Measurements from ENCODE around the gene GNAT3. TPM values are rescaled to one million over a fixed set of nuclear protein-coding genes. Genes with fewer than 3 reads are reported as not detected.

The GNAT3 gene
- total RNA-seq, 1 donor from 2014 or later: 1.2 TPM

DNA sequence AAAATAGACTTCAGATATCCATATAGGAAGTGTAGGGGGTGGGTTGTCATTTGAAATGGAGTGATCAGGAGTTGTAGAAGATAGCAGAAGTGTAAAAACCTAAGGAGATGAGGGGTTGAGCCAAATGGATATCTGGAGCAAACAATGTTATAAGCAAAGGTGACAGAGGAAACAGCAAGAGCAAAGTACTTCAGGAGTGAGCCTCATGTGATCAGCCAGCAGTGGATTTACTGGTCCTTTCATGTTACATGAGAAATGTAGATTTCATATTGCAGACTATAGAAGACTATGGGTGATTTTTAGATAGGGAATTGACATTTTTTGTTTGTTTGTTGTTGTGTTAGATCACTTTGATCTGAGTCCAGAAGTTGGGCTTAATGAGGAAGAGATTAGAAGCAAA, 47.7 kb downstream of the GNAT3 start:
- no peak for DNase-seq (ENCODE audit: low spot score)

DNA sequence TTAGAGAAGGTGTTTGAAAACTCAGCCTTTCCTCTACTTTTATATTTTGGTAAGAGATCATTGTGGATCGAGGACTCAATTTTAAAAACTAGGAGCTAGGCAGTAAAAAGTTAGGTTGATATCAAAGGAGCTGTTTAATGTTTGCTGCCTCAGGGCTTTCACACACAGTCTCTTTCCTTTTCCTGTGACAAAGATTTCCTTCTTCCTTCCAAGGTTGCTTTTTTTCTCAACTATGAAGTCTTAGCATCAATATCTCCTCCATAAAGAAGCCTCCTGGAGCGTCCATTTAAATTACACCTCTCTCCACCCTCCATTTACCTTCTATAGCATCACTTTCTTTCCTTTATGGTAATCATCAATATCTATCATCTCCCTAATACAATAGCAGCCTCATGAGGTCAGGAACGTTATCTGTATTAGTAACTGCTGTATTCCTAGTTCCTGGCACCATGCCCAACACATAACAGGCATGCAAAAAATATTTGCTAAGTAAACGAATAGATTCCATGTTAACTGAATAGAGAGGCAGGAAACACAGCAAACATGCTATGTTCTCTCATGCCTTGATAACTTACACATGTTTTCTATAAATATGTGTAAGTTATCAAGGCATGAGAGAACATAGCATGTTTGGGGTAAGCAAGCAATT, 48.5 kb downstream of the GNAT3 start:
- DNase-seq (ENCODE audit: low spot score): no peak

- DNase-seq (ENCODE audit: low spot score): no peak
These were observed 51.0 kb downstream of the GNAT3 start for GRCh38 chr7:80460857-80461256.

GRCh38 chr7:80459776-80460510, 51.9 kb downstream of the GNAT3 start:
- DNase-seq (ENCODE audit: low spot score): no peak

DNA sequence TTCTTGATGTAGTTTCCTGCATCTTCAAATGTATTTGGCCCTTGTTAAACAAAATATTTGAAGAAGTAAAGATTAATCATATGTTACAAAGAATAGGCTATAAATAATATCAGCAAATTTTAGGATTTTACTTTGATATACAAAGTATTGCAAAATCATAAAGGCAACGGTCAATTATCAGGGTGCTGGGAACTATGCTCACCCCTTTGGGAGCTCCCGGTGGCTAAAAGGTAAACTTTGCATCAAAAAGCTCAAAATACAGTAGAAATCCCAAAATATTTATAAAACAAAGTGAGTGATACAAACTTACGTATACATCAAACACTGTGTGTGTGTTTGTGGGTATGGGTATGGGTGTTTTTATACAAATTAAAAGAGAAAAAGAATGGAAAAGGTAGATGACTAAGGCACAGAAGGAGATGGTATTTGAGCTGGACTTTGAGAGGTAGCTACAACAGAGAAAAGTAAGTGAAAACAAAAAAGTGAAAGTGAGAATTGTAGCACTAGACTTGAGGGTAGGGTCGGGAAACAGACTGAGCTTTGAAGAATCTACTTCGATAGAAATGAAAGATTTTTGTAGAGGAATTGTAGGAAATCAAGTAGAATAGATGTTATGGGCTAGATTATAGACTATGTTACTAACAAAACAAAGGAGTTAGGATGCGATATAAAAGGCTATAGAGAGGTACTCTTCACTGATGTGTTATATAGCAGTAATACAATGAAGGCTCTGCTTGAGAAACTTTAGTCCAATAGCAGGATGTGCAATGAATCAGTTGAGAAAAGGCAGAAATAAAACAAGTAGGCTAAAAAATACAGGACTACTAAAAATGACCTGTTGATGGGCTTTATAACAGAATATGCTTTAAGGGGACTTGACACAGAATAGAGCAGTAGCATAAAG, 52.8 kb downstream of the GNAT3 start:
- no peak for DNase-seq (ENCODE audit: low spot score)

DNA sequence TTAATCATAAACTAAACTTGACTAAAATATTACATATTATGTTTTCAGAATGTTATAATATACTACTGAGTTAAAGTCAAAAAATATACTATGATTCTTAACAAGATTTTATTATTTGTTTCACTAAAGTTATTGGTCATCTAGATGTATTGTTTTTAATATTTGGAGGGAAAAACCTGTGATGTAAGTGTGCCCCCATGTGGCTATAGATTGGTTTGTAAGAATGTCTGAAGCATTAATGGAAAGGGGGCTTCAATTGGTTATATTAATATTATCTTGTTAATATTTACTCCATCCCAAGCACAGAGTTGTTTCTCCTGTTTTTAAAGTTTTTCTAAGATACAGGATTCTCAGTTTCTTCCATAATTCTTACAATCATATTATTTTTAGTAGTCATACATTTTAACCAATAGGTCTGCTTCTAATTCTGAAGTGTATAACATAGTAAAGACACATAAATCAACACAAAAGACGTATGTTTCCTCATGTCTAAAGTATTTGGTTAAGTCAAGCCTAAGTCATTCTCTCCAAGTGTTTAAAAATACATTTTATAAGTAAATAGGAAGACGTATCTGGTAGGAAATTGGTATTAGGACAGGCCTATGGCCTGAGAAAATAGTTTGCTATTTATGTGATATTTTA, 58.0 kb downstream of the GNAT3 start:
- DNase-seq (ENCODE audit: low spot score): no peak

DNA sequence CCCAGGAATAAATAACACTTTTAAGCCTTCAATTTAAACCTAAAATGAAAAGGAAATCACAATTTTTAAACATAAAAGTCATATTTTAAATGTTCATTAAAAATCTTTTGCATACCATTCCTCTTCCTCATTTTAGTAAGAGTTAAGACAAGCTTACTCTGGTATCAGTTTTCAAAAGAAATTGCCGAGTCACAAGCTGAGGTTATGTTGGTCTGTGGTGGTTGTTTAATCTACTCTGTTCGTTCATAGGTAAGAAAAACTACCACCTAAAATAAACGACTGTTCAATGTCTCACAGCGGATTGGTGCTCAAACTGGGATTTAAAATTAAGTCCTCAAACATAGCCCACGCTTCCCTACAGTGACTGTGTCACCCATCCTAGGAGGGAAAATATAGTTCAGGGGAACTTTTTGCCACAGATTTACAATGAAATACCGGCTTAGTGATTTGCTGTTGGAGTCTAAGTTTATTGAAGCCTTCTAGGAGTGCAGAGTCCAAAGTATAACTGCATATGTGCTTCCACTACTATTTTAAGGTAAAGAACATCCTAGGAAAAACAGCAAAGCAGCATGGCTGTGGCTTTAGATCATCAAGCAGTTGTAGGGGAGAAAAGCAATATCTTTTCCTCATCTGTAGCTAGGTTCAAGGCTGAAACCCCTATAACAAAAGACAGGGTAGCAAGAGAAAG, 61.1 kb downstream of the GNAT3 start:
- no peak for DNase-seq (ENCODE audit: low spot score)

DNA sequence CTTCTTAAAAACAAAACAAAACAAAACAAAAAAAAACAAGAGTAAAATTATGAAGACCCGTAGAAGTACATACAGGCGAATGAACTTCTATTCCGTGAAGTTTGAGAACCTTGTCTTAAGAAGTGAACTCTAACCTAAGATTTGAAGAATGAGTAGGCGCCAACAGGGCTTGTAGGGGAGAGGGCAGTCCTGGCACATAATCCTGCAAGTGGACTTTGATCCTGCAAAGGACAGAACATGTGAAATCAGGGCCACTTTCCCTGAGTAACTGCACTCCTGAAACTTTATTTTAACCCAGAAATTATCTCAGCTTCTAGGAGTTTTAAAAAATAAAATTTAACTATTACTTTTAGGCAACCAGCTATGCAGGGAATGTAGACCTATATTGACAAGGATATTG, 62.0 kb downstream of the GNAT3 start:
- DNase-seq (ENCODE audit: low spot score): peak; percentile 48

DNA sequence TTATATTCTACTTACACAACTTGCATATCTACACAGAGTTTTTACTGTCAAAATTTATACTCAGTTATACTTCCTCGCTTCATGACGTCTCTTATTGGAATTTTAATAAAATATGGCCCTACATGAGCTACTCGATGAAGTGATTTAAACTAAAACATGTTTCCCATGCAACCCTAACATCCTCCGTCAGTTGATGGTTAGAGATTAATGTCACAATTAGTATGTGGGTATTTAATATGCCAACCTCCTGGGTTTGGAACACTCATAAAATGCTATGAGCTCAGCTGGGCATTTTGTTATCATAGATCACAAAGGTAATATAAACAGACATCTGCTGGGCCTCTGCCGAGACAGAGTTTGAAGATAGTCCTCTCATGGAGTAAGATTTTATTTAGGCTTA, 66.5 kb downstream of the GNAT3 start:
- no peak for DNase-seq (ENCODE audit: low spot score)

- no peak for DNase-seq (ENCODE audit: low spot score)
These were observed 67.1 kb downstream of the GNAT3 start for GRCh38 chr7:80444811-80445210.

- DNase-seq (ENCODE audit: low spot score): no peak
These were observed 68.5 kb downstream of the GNAT3 start for GRCh38 chr7:80443325-80443724.

GRCh38 chr7:80440883-80441282, 71.0 kb downstream of the GNAT3 start:
- DNase-seq (ENCODE audit: low spot score): no peak

DNA sequence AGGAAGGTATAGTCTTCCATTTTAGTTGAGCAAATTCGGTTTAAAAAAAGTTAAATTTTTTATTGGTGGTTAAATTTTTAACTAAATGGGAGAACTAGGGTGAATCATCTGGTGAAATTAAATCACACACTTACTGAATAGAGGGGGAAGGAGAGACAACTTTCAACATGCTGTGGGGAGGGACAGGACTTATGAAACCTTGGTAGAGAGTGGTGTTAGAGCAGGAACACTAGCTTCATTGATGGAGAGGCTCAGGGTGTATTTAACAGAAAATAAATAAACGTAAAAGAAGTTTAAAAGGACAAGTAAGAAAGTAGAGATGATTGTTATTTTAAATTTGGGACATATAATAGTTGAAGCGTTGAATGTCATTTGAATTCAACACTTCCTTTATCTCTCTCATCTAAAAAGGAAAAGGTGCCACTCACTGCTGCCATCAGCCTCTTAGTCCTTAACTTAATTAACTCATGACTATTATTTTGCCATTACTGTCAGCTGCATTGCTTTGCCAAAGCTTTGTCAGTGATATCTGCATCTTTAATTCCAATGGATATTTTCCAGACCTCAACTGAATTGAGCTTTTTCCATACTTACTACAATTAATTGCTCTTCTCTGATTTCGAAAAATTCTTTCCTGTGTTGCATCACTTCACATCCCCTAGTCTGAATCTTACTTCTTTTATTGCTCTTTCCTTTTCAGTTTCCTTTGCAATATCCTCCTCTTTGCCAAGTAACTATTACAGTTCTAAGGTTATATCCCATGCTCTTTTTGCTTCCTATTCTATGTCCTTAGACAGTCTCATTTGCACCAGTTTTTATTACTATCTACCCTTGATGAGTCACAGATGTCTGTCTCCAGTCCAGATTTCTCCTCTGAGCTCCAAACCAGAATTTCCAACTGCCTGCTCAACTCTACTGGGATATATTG, 71.7 kb downstream of the GNAT3 start:
- DNase-seq (ENCODE audit: low spot score): no peak

DNA sequence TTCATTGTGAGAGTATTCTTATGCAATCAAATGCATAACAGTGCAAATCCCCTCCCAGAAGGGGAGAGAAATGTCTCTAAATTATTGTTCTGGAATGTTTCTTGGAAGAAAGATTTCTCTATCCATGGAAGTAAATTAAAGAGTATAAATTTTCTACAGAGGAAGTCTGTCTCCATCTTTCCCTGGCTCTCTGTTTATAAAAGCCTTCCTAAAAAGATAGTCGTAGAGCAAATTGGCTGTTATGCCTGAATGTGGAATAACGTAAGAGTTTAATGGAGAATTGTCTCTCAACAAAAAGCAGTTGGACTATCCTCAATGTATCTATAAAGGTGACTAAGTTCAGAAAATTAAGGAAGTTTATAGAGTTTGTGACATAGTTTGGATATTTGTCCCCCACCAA, 76.3 kb downstream of the GNAT3 start:
- no peak for DNase-seq (ENCODE audit: low spot score)

DNA sequence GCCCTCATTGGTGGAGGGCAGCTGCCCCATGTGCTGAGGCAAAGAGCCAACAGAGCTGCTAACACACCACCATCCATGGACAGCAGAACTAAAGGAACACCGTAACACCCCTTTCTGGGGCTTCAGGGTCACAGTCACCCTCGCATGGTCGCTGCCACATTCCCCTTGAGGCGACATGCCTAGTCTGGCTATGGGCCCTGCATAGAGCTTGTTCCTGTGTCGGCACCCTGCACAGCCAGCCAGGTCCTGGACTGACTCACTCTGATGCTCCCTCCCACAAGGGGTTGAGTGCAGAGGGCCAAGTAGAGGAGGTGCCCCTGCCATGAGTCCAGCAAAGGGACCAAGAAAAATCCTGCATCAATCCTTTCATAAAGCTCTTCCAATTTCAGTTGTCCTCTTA, 77.8 kb downstream of the GNAT3 start:
- no peak for DNase-seq (ENCODE audit: low spot score)

DNA sequence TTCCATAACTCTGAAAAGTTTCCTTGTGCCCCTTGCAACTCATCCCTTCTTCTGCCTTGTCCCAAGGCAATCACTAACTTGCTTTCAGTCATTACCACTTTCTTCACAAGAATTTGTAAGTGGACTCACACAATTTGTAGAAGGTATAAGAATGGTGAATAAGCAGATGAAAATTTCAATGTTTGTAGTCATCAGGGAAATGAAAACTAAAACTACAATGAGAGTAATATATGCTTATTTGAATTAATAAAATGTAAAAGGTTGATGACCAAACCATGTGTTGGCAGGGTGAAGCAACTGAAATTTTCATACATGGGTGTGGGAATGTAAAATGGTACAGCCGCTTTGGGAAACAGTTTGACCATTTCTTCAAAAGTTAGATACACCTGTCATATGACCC, 79.7 kb downstream of the GNAT3 start:
- no peak for DNase-seq (ENCODE audit: low spot score)

DNA sequence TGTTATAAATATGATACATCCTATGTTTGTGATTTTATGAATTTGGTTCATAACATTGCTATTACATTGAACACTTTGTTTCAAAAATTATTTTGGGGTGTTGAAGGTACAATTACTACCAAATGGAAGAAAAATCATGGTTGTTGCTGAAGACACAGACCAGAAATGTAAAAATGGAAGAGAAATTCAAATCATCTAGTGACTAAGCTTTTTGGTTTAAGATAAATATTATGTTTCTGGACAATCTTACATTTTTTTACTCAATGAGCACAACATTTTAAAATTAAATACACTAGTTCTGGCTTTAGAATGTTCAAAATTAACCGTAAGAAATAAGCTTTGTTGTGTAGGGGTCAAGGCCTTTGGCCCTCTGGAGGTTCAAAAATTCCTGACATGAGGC, 82.7 kb downstream of the GNAT3 start:
- DNase-seq (ENCODE audit: low spot score): no peak

- peak; percentile 49 for DNase-seq (ENCODE audit: low spot score)
These were observed 83.5 kb downstream of the GNAT3 start for GRCh38 chr7:80428161-80429054.

GRCh38 chr7:80427218-80427617, 84.6 kb downstream of the GNAT3 start:
- DNase-seq (ENCODE audit: low spot score): no peak

Data from mucosa of gallbladder (tissue), 1 donor.